AG08395 (cell line): ENCODE results near the gene CALML3.

Source experiments
- DNase-seq: peaks from one replicate; pipeline ENCODE4 v3.0.0; 2012; ENCODE audit warnings: mixed read lengths, low spot score

CALML3 gene

DNA sequence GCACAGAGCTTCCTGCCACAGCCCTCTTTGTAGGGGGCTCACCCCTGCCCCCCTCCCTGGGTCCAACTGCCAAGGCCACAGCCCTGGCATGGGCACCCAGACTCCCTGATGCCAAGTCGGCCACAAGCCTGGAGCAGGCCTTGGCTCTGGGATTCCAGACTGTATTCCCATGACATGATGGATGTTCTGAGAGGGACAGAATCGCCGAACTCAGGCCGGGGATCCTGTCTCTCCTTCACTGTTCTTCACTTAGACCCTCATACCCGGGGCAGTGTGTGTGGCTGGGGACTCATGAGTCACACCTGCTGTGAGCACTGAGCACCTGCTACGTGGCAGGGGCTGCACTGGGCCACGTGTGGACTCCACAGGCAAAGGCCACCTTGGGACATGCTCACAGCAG is 33.3 kb upstream of the CALML3 start:
- DNase-seq: no peak

DNA sequence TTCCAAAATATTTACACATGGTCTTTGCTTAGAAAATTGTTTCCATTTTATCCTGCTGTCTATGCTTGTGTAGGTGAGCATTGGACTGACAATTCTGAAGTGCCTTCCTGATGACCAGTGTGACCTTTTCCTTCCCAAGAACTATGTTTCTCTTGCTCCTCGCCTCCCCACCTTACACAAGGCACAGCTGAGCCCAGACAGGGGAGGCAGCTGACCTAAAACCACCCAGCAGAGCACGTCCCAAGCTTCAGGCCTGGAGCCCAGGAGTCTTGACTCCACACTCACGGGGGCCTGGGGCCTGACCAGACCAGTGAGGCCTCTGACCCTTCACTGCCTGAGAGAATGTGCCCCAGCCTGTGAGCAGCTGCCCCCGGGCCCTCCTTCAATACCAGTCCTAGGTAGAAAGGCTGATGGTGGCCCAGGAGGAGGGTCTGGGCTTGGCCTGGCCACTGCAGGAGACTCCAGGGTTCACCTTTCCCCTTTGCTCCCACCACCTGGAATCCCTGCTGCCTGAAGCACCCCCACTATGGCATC is 32.4 kb upstream of the CALML3 start:
- no peak for DNase-seq

GRCh38 chr10:5492929-5493576 is 31.7 kb upstream of the CALML3 start:
- no peak for DNase-seq

- no peak for DNase-seq
Measured at GRCh38 chr10:5493691-5494090, 31.1 kb upstream of the CALML3 start.

- no peak for DNase-seq
Measured at GRCh38 chr10:5494611-5495010, 30.1 kb upstream of the CALML3 start.

DNA sequence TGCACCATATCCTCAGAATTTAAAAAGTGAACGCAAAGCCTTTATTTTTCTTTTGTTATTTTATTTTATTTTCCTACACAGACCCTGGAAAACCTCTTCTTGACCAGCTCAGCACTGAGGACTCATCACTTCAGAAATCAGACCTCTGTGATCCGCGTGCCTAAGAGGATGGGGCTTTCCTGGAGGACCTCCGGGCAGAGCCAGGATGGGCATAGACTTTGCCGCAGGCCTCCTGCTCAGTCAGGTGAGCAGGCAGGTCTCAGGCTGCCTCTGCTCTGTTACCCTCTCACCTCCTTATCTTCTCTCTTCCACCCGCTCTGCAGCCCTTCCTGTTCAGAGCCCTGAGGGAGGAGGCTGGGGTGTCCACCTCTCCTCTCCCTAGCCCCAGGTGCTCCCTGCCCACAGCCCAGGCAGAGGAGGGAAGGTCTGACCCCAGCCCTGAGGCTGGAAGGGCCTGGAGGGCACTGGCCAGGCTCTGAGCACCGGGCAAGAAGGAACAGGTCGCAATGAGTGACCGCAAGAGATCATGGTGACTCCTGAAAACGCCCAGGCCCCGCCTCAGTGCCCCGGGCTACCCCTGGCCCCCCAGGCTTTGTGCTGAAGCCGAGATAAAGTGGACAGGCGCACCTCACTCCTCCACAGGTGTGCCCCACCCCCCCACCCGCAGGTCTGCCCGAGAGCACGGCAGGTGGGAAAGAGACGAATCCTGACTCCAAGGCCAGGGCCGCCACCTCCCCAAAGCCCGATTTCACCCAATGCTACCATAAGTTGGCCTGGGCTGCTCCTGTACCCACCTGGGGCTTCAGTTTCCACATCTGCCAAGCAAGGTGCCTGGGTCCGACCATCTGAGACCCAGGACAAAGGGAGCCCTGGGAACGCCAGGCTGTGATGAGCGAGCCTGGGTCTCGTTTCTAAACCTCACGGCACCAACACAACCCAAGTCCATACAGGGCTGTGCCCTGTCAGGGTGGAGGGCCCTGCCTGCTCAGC is 28.2 kb upstream of the CALML3 start:
- DNase-seq: no peak

DNA sequence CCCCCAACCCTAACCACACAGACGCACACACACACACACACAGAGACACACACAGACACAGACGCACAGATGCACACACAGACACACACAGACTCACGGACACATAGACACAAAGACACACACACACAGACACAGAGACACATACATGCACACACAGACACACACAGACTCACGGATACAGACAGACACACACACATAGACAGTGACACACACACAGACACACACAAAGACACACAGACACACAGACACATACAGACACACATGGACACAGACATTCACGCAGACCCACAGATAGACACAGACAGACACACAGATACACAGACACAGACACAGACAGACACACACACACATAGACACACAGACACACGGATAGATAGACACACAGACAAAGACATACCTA is 27.5 kb upstream of the CALML3 start:
- DNase-seq: no peak

- DNase-seq: no peak
Measured at GRCh38 chr10:5497948-5498730, 26.6 kb upstream of the CALML3 start.

GRCh38 chr10:5498791-5499492 is 25.8 kb upstream of the CALML3 start:
- DNase-seq: no peak

- DNase-seq: no peak
Measured at GRCh38 chr10:5499493-5500140, 25.1 kb upstream of the CALML3 start, which contains the start of gene CALML5. TSS of gene CALML5 (minus strand) at chr10:5499570. CDS start at chr10:5499438, 132 bp downstream.

GRCh38 chr10:5500162-5500670 is 24.5 kb upstream of the CALML3 start:
- DNase-seq: no peak

GRCh38 chr10:5500910-5501309 is 23.9 kb upstream of the CALML3 start:
- DNase-seq: no peak

DNA sequence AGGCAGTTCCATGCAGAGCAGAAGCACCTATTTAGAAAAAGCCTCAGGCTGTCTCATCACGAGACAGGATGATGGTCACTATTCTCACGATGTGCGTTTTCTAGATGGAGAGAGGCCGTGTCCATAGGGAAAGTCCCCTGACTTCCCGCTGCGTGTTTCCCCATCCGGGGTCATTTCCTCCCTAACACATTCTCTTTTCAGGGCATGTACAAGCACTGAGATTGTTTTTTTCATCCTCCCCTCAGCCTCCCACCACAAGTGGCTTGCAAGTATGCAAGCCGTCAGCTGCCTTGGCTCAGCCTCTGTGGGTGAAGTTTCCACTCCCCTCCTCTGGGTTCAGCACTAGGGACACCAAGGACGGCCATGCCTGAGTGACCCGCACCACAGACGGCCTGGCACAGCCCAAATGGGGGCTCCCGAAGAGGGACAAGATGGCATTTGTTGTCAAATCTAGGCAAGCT is 22.7 kb upstream of the CALML3 start:
- no peak for DNase-seq

DNA sequence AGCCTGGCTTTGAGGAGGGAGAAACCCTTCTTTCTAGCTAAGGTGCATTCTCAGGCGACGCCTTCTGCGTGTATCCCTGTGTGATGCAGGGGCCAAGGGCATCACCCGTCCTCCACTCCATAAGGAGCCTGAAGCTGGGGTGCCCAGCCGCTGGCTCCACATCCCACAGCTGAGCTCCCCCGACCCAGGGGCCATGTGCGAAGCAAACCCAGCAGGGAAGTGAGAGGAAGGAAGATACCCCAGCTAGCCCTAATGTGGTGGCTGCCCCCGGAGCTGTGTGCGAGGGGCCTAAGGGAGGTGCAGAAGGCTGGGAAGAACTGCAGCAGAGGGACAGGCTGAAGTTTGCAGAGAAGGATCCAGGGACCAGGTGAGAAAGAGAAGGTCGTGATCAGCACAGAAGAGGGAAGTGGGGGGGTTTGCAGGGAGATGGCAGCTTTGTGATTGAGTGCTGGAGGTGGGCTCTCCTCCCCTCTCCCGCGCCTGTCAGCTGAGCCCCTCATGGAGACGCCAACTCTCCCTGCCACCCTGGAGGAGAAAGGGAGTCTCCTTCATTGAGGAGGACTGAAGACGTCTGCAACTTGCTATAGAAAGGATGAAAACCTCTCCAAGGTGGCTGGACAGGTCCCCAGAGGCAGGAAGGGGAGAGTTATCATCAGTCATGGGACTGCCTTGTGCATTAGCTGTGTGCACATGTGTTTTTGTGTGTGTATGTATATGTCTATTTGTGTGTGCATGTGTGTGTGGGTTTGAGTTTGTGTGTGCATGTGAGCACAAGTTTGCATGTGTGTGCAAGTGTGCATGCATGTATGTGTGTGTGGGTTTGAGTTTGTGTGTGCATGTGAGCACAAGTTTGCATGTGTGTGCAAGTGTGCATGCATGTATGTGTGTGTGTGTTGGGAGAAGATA is 21.9 kb upstream of the CALML3 start:
- no peak for DNase-seq

GRCh38 chr10:5503477-5503835 is 21.3 kb upstream of the CALML3 start:
- DNase-seq: no peak

GRCh38 chr10:5504146-5505072 is 20.4 kb upstream of the CALML3 start:
- DNase-seq: no peak

DNA sequence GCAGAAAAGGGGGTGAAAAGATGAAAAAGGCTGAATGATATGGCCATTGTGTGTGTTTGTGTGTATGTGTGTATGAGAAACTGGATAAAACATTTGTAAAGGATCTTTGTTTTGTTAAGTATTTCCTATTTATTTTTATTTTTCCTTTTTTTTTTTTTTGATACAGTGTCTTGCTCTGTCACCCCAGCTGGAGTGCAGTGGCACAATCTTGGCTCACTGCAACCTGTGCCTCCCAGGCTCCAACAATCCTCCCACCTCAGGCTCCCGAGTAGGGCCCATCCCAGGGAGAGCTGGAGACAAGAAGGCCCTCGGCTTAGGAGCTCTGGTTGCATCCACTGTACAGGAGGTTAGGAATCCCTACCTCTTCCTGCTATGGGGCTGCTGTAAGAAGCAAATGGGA is 18.5 kb upstream of the CALML3 start:
- no peak for DNase-seq
